GM19238 (cell line): ENCODE results near the gene SLC4A8.
"Not testable (repeated sequence)": the region's sequence is repeated elsewhere in the genome, so short reads cannot be mapped to it uniquely, and the experiment has no call there.

ENCODE experiments used
- DNase-seq: peaks from one replicate; pipeline ENCODE4 v3.0.0; 2011; ENCODE audit warnings: low spot score; ENCODE audit not compliant: insufficient read length

The SLC4A8 gene

DNA sequence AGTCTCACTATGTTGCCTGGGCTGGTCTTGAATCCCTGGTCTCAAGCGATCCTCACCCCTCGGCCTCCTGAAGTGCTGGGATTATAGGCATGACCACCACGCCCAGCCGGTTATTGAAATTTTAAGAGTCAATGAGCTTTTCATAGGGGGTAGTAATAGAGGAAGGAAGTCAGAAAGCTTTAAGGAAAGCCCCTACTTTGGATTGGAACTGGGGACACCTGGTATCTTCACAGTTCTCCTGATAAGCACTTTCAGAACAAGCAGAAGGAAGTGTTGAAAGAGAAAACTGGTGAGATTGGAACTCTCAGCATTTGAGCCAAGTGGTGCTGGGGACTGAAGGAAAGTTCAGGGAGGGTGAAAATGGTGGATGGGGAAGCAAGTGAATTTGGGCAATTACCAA lies 5.1 kb downstream of the SLC4A8 start:
- DNase-seq = no peak

DNA sequence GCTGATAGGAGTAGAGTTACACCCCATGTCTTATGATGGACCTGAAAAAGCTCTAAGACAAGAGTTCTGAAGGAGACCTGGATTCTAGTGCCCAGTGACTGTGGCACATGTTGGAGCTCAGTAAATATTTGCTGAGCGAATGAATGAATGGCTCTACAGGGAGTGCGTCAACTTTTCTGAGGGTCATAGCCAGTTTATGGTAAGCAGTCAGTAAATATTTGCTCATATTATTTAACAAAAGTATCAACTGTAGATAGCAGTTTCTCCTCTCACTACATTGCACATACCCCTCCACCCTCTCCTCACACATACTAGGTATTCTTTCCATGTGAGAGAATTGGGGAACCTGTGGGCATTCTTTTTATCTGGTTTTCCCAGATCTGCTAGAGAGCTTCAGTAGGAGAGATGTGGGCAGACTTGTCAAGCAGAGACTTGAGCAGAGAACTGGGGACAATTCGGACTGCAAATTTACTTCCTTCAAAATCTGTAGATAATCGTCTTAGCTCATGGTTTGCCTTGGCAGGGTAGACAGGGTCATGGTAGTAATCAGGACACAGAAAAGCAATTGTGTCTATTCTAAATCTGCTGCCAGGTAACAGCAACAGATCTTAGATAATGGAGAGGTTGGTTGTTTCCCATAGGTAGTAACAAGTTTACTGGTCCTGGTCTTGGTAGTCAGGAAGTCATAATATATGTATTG lies 5.7 kb downstream of the SLC4A8 start:
- DNase-seq = no peak

DNA sequence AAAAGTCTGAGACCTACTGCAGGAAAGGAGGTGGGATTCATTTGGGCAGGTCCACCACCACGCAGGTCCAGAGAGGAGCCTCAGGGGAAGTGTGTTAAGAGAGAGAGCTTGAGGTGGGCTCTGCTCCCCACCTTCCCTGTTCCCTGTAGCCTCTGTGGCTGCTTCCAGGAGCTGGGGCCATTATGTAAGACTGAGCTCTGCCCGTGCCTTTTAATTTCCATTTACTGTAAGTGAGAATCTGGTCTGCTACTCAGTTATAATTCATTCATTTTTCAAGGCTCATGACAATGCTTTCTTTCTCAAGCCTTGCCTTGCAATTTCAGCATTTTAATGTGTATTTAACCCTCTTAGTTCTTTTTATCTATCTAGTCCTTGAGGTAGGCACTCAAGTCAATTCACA lies 8.3 kb downstream of the SLC4A8 start:
- DNase-seq = no peak

DNA sequence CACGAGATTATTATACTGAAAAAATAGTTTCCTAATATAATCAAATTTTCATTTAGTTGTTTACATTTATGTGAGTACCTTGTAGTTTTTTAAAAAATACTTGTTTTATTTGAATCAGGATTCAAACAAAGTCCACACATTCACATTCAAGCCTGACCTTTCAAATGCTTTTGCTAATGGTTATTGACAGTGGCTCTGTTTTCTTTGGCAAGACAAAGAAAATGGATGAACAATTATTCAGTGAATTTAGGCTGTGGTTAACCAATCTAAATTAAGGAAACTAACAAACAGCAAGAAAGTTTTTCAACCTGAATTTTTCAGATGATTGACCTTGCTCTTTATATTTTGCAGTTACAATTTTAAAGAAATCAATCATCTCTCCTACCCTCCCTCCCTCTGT lies 9.7 kb downstream of the SLC4A8 start:
- DNase-seq = no peak

DNA sequence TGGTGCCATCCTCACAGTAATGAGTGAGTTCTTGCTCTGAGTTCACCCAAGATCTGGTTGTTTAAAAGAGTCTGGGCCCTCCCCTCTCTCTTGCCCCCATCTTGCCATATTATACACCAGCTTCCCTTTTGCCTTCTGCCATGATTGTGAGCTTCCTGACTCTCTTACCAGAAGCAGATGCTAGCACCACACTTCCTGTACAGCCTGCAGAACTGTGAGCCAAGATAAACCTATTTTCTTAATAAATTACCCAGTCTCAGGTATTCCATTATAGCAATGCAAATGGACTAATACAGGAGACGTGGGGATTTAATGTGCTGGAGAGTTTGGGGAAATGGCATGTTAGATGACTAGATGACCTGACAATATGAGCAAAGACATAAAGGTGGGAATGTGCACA lies 12.8 kb downstream of the SLC4A8 start:
- DNase-seq = no peak

DNA sequence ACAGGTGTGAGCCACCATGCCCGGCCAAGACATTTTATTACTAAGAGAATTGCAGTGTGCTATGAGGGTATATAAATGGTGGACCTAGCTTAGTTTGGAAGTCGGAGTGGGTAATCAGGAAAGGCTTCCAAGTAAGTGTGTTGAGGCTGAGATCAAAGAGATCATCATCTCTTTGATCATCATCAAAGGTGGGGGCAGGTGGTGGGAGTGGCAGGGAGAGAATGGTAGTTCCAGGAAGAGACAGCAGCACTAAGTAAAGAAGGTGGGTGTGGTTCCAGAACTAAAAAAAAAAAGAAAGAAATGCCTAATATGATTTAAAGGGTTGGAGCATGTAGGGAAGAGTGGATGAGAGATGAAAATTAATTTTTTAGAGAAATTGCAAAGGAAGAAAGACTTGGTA lies 14.7 kb downstream of the SLC4A8 start:
- no peak for DNase-seq

DNA sequence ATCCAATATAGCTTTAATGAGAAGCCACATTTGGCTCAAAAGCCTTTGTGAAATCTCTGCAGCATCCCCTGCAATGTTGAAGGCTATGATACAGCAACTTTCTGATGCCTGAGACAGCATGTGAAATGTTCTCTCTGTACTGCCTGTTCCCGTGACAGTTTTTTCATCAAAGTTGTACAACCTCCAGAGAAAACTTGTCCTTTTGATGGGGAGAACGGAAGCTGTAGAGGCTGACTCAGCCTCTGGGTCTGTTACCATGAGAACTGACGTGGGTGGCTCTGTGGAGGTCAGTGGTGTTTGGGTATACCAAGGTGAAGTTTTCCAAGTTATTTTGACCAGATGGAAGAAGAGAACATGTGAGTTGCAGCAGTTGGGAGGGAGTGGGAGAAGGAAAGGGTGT lies 17.0 kb downstream of the SLC4A8 start:
- DNase-seq = no peak

DNA sequence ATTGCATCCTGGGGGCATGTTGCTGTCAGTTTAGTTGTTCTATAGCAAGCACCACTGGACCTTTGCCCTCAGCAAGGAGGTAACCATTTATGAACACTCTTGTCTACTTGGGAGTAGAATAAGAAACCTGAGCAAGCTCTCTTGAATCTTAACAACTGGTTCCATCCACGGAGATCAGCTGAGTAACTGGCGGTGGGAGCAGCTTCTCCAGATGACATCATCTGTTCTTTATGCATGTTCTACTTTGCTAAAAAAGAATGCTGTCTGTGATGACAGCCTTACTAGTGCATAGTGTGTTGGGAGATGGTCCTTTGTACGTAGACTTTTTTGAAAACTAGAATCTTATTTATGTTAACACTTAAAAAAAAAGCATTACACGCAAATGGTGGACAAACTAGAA lies 17.7 kb downstream of the SLC4A8 start:
- no peak for DNase-seq

DNA sequence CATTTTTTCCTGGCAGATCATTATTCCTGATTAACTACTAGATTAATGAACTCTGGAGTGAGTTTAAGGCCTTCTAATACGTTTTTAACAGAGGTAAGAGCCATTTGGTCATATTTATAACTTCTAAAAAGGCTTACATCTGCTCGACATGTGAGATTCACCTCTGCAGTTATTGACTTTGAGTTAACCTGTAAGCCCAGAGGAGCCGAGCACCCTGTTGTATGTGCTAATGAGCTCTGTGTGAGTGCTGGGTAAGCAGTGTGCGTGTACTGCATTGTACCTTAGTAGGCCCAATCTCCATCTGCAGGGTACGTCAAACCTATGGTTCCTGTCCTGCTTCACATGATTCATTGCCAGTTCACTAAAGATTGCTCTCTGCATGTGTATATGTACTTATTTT lies 18.9 kb downstream of the SLC4A8 start:
- no peak for DNase-seq

DNA sequence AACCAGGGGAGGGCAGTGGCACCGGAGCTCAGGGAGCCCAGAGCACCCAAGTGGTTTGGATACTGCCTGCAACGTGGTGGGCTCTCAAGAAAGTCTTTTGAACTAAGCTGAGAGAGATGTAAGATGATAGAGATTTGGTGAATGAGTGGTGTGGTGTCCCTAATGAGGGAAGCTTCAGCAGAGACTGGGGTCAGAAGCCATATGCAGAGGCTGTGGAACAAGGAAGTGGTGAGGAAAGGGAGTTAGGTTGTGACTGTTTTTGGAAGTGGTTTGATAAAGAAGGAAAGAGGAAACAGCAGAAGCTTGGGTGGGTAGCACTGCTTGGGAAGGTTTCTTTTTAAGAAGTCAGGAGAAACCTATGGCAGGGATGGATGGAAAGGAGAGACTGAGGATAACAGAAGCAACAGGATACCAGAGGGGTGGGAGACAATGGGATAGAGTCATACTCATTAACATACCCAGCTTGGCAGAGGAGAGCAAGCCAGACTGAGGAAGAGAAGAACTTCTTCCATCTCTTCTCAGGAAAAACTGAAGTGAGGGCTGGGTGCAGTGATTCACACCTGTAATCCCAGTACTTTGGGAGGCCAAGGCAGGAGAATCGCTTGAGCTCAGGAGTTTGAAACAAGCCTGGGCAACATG lies 24.1 kb downstream of the SLC4A8 start:
- no peak for DNase-seq

DNA sequence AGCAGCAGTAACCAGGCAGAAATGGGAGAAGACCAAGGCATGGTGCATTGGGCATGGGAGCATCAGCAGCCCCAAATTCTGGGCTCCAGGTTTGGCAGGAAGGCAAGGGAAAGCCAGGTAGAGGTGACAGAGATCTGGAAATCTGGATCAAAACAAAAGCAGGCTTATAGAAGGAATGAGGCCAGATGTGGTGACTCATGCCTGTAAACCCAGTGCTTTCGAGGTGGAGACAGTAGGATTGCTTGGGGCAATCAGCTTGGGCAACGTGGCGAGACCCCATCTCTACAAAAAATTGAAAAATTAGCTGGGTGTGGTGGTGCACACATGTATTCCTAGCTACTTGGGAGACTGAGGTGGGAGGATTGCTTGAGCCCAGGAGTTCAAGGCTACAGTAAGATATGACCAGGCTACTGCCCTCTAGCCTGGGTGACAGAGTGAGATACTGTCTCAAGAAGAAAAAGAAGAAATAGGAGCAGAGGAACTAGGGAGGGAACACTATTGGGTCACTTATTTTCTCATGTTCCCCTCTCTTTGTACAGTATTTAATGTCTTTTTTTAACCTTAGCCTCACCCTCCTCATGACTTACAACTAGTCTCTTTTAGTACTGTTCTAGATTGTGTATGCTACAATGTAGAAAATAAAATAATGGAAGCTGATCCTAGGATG lies 25.1 kb downstream of the SLC4A8 start:
- DNase-seq = no peak

DNA sequence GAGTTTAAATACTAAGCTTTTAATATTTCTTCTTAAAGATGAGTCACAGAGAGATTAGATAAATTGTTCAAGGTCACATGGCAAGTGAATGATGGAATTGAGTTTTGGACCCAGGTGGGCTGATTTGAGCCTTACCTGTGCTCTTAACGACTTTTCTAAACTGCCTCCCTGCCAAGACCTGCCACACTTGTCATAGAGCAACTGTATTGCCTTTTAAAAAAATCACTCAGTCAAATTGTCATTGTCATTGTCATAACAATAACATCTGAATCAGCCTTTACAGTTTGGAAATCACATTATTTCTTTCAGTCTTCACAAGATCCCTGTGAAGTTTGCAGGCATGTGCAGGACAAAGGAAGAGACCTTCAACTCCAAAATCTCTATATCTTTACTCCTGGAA lies 25.7 kb downstream of the SLC4A8 start:
- DNase-seq = no peak

DNA sequence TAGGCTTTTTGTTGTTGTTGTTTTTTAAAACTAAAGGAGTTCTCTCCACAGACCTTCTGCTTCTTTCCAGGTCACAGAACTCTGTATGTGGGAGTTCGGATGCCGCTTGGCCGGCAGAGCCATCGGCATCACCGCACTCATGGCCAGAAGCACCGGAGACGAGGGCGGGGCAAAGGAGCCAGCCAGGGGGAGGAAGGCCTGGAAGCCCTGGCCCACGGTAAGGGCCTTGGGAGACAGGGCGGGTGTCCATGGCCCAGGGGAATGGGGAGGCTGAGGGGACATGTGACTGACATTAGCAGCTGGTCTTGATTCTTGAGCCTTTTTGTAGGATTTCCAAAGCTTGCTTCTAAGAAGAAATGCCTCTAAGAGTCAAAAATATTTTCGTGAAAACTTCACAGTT lies 26.2 kb downstream of the SLC4A8 start:
- DNase-seq = no peak

DNA sequence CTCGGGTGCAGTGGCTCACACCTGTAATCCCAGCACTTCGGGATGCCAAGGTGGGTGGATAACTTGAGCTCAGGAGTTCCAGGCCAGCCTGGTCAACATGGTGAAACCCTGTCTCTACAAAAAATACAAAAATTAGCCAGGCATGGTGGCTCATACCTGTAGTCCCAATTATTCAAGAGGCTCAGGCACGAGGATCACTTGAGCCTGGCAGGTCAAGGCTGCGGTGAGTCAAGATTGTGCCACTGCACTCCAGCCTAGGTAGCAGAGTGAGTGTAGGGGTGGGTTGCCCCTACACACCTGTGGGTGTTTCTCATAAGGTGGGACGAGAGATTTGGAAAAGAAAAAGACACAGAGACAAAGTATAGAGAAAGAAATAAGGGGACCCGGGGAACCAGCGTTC lies 29.4 kb downstream of the SLC4A8 start:
- DNase-seq = not testable (repeated sequence)

DNA sequence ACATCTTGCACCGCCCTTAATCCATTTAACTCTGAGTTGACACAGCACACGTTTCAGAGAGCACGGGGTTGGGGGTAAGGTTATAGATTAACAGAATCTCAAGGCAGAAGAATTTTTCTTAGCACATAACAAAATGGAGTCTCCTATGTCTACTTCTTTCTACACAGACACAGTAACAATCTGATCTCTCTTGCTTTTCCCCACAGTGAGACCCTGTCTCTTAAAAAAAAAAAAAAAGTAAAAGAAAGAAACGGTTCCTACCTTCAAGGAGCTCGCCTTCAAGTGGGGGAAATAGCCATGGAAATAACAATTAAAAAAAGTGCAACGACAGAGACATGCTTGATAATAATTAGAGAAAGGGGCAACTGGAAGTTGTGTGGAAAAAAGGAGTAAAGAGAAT lies 30.4 kb downstream of the SLC4A8 start:
- not testable (repeated sequence) for DNase-seq

DNA sequence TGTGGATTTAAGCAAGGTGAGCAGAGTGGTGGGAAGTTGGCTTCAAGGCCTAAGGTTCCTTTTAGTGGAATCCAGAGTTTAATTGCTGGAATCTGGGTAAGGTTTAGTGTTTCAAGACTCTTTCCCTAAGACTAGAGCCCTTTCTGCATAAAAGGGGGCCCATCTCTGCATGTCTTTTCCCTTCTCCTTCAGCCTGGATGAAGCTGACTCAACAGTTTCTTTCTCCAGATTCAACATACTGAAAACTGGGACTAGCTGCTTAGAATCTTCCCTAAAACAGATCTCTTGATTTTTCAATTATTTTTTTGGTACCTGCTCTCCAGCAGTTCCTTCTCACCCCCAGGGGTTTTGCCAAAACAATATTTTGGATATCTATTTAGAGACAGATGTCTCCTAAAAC lies 34.0 kb downstream of the SLC4A8 start:
- DNase-seq = no peak

DNA sequence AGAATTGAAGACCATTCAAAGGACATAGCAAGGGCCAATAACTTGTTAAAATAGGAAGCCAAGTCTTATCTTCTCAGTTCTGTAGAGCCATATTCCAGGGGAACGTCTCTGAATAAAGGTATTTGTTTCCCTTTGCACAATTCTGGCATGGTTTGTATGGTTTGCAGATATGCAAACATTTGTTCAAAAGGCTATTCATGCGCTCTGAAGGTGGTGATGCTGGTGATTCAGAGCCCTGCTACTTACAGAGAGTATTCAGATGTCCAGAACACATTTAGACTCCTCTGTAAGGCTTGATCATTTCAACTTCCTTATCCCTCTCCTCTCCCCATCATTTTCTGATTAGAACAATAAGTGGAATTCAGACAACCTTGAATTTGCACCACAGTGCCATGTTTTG lies 35.9 kb downstream of the SLC4A8 start:
- no peak for DNase-seq

DNA sequence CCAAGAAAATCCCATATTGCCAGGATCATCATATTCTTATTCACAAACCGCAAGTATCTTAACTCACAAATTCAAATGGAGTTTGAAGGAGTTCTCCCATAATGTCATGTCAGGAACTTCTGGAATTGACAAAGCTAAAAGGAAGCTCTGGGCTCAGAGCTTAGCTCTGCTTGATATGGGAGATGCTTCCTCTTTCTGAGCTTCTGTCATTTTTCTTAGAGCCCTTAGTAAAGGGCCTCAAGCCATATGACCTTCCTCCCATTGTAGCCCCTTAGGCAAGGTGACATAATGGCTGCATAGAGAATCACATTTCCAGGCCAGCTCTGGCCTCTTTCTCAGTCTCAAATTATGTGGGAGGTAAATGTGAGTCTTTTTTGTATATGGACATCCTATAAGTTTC lies 40.9 kb downstream of the SLC4A8 start:
- no peak for DNase-seq

DNA sequence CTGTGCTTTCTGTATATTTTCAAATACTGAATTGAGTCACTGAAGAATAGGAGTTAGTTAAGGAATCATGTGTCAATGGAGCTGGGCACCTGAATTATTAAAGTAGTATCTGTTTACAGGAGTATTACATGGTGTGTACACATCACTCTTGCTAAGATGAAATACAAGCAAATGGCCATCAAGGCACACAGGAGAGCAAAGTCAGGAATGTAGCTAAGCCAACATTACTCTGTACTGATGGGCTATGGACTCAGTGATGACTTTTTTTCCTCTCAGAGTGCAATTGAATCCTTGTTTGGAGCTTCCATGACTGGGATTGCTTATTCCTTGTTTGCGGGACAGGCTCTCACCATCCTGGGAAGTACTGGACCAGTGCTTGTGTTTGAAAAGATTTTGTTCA lies 45.5 kb downstream of the SLC4A8 start:
- DNase-seq = no peak

DNA sequence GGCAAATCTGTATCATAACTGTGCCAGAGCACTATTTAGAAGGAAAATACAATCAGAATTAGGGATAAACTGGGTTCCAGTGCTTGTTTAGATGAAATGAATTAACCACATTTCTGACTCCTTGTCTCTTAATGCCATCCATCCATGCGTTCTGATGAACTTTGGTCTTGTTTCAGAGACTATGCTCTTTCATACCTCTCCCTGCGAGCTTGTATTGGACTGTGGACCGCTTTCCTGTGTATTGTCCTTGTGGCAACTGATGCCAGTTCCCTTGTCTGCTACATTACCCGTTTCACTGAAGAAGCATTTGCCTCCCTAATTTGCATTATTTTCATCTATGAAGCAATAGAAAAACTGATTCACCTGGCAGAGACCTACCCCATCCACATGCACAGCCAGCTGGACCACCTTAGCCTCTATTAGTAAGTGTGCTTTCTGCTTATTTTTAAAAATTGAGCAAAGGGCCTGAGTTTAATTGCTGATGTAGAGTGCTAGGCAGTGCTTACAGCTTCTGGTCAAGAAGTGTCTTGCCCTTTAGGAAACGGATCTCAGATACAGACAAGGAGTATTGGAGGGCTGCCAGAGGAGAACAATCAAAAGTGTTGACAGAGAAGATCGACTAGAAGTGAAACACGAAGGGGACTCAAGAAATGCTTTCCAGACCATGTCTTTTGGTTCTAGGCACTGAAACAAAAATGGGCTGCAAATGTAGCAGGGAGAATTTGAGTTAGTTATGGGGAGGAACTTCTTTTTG lies 46.7 kb downstream of the SLC4A8 start:
- DNase-seq = no peak

DNA sequence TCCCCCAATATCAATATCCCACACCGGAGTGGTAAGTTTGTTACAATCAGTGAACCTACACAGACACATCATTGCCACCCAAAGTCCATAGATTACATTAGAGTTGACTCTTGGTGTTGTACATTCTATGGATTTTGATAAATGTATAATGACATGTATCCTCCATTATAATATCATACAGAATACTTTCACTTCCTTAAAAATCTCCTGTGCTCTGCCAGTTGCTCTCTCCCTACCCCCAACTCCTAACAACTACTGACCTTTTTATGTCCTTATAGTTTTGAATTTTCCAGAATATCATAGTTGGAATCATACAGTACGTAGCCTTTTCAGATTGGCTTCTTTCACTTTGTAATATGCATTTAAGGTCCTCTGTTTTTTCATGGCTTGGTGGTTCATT lies 48.4 kb downstream of the SLC4A8 start:
- no peak for DNase-seq

DNA sequence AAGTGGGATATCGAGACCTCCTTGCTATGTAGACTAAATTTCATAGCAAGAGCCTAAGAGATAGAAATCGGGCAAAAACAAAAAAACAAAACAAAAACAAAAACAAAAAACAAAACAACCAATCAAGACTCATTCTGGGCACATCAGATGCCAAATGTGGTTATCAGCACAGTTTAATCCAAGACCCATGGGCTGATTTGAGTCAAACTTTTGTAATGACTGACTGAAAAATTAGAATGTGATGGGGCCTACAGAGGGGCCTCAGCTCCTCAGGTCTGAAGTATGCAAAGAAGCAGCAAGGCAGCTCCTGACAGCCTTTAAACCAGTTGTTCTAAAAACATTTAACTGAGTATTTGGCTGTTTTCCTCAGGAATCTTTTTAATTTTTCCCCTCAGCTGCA lies 49.3 kb downstream of the SLC4A8 start:
- DNase-seq = no peak
